Esophagus squamous epithelium (tissue), 4 donors: Measurements from ENCODE around the gene SLC66A3.

ENCODE experiments used
- CTCF ChIP-seq, 6 experiments: fragments of 450-650 bp in 4 of 6; fragments of 200-600 bp in 2 of 6; sonication (generic) in 2 of 6; IDR thresholded peaks; one replicate each; pipeline ENCODE4 v1.5.1; 2016 to 2019; ENCODE audit warnings: antibody characterized with exemption in 6 of 6, mild to moderate bottlenecking in 4 of 6, moderate library complexity in 4 of 6
- POLR2A ChIP-seq, 4 donors: fragments of 450-650 bp; IDR thresholded peaks; one replicate each; pipeline ENCODE4 v1.6.1; 2017; ENCODE audit warnings: antibody characterized with exemption in 4 of 4, mild to moderate bottlenecking in 4 of 4, moderate library complexity in 3 of 4

GRCh38 chr2:11168488-11168887, 13.2 kb downstream of the SLC66A3 start:
- TF ChIP-seq CTCF (IDR thresholded peaks at IDR 0.05) (no peak), POLR2A (IDR thresholded peaks at IDR 0.05) (no peak)
